ENCODE measurements around the gene ACP3.
A peak's percentile ranks its signal among the peaks of the same experiment; 100 is the strongest.

Gene ACP3

GRCh38 chr3:132321304-132321703, 4.1 kb downstream of the ACP3 start:
- no peak for DNase-seq

GRCh38 chr3:132325103-132325606, 7.9 kb downstream of the ACP3 start:
- DNase-seq: no peak

- DNase-seq: peak; percentile 42
Measured at GRCh38 chr3:132325634-132326033, 8.4 kb downstream of the ACP3 start.

- no peak for DNase-seq
Measured at GRCh38 chr3:132326251-132326650, 9.0 kb downstream of the ACP3 start.

DNA sequence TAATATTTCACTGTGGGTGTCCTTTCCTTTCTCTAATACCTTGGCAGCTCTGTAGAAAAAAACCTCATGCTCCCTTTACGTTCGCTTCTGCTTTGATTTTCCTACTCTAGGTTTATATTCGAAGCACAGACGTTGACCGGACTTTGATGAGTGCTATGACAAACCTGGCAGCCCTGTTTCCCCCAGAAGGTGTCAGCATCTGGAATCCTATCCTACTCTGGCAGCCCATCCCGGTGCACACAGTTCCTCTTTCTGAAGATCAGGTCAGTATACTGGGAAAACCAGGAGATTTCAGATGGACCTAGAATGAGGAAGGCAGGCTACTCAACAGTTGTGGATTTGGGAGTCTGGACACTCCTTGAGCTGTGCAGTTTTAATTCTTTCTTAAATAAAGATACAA, 14.9 kb downstream of the ACP3 start:
- DNase-seq: no peak

GRCh38 chr3:132332508-132332907, 15.3 kb downstream of the ACP3 start:
- no peak for DNase-seq

- no peak for DNase-seq
Measured at GRCh38 chr3:132341746-132342145, 24.5 kb downstream of the ACP3 start.

DNA sequence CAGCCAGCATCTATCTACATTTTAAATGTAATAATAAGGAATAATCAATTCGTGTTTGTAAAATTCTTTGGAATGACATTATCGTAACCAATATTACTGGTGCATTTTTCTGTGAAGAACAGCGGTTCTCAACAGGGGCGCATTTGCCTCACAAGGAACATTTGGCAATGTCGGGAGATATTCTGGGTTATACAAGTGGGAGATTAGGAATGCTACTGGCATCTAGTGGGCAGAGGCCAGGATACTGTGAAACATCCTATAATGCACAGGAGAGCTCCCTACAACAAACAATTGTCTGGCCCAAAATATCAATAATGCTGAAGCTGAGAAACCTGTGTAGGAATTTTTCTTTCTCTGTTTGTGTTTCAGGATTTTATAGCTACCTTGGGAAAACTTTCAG, 25.0 kb downstream of the ACP3 start:
- DNase-seq: no peak

GRCh38 chr3:132342610-132343009, 25.4 kb downstream of the ACP3 start:
- DNase-seq: peak; percentile 12

GRCh38 chr3:132343018-132343612, 25.9 kb downstream of the ACP3 start:
- peak; percentile 88 for DNase-seq

- DNase-seq: no peak
Measured at GRCh38 chr3:132344666-132345280, 27.6 kb downstream of the ACP3 start.

DNA sequence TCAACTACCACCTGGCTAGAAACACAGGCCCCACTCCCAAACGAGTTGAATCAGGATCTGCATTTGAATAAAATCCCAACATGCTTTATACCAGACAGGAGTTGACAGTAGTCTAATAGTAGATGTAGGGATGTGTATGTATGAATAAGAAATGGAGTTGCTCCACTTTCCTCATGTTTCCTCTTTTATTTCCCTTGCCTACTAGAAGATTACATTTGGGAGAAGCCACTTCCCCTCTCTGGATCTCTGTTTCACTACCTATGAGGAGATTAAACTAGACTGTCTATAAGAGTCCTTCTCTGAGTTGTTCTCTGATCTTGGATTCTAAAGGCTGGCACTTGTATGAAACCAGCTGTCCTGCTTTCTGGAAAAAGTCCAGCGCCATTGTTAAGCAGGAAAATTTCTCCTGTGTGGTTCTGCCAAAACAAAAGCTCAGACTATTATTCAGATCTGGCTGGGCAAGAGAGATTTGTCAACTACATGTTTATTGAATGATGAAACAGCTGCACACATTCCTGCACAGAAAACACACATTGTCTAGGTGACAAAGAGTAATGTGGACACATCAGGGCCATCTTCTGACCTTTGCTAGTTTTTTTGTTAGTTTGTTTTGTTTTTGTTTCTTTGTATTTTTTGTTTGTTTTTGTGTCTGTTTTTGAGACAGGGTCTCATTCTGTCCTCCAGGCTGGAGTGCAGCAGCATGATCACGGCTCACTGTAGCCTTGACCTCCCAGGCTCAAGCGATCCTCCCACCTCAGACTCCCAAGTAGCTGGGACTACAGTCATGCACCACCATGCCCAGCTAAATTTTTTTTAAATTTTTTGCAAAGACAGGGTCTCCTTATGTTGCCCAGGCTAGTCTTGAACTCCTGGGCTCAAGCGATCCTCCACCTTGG, 29.9 kb downstream of the ACP3 start:
- no peak for DNase-seq

- DNase-seq: no peak
Measured at GRCh38 chr3:132347811-132348210, 30.6 kb downstream of the ACP3 start.

GRCh38 chr3:132348531-132348930, 31.3 kb downstream of the ACP3 start:
- no peak for DNase-seq

- no peak for DNase-seq
Measured at GRCh38 chr3:132350814-132351213, 33.6 kb downstream of the ACP3 start.

GRCh38 chr3:132351222-132351806, 34.1 kb downstream of the ACP3 start:
- peak; percentile 47 for DNase-seq

GRCh38 chr3:132352556-132353143, 35.4 kb downstream of the ACP3 start:
- DNase-seq: peak; percentile 82

- DNase-seq: no peak
Measured at GRCh38 chr3:132354916-132355702, 37.9 kb downstream of the ACP3 start.

- DNase-seq: no peak
Measured at GRCh38 chr3:132356568-132356967, 39.4 kb downstream of the ACP3 start.

GRCh38 chr3:132360717-132361116, 43.5 kb downstream of the ACP3 start:
- no peak for DNase-seq

DNA sequence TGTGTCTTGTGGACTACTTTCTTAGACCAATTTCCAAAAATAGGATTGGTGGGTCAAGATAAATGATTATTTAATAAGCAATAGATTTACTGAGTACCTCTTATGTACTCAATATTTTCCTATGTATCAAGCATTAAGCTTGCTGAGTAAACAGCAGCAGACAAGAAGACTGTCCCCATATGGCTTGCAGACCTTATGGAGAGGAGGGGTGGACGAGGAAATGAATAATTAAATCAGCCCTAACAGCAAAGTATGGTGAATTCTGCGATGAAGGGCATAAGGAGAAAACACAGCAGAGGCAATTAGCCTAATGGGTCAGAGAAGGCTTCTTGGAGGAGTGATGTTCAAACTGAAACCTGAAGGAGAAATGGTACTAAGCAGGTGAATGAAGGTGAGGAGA, 45.1 kb downstream of the ACP3 start:
- DNase-seq: no peak

DNA sequence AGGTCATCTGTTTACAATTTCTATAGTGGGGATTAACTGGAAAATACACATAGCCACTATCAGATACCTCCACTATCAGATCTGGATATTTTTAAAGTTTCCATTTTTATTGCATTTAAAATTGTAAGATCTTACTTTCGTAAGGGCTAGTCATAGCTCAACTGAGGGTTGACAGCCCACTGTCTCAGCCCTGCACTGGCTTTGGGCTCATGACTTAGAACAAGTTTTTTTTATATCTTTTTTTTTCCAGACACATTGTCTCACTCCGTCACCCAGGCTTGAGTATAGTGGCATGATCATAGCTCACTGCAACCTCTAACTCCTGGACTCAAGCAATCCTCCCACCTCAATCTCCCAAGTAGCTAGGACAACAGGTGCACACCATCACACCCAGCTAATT, 51.3 kb downstream of the ACP3 start:
- DNase-seq: no peak
